ENCODE measurements around the gene RECK.

The RECK gene

GRCh38 chr9:36162211-36162738 is 125.6 kb downstream of the RECK start:
- DNase-seq = no peak

GRCh38 chr9:36163049-36163785 is 126.5 kb downstream of the RECK start:
- DNase-seq = peak; percentile 98

- peak; percentile 74 for DNase-seq
These were observed 127.1 kb downstream of the RECK start for GRCh38 chr9:36163786-36164170.

GRCh38 chr9:36164372-36164771 is 127.7 kb downstream of the RECK start:
- no peak for DNase-seq

- DNase-seq = no peak
These were observed 128.3 kb downstream of the RECK start for GRCh38 chr9:36164989-36165388.

GRCh38 chr9:36165826-36166167 is 129.1 kb downstream of the RECK start:
- peak; percentile 66 for DNase-seq

- peak; percentile 88 for DNase-seq
These were observed 129.6 kb downstream of the RECK start for GRCh38 chr9:36166168-36166927.

- DNase-seq = no peak
These were observed 132.5 kb downstream of the RECK start, which contains the start of gene CCIN for GRCh38 chr9:36169166-36169565. TSS of gene CCIN (plus strand) at chr9:36169388. CDS start at chr9:36169503, 115 bp downstream.

- no peak for DNase-seq
These were observed 133.0 kb downstream of the RECK start for GRCh38 chr9:36169708-36170107.

- no peak for DNase-seq
These were observed 133.8 kb downstream of the RECK start for GRCh38 chr9:36170531-36170930.

GRCh38 chr9:36173861-36174260 is 137.1 kb downstream of the RECK start:
- no peak for DNase-seq
